GM19193 (cell line): Measurements from ENCODE around the gene PSMD11.

Source experiments
- POLR2A ChIP-seq: IDR thresholded peaks from 4 replicates; pipeline ENCODE4 v1.6.1; 2011; ENCODE audit not compliant: insufficient read depth, insufficient read length; ENCODE audit errors: extremely low read depth

Gene PSMD11

GRCh38 chr17:32444301-32445073, at the start of gene PSMD11:
Gene PSMD11 (plus strand): TSS chr17:32444510. CDS start chr17:32444524, 14 bp downstream.
- peak; percentile 74 for TF ChIP-seq POLR2A

GRCh38 chr17:32396343-32396742, 48.0 kb upstream of the PSMD11 start:
- TF ChIP-seq POLR2A: no peak

GRCh38 chr17:32398946-32399345, 45.4 kb upstream of the PSMD11 start:
- TF ChIP-seq POLR2A: no peak

- no peak for TF ChIP-seq POLR2A
Observed at GRCh38 chr17:32426894-32427293, 17.4 kb upstream of the PSMD11 start.

- no peak for TF ChIP-seq POLR2A
Observed at GRCh38 chr17:32429598-32429997, 14.7 kb upstream of the PSMD11 start.

GRCh38 chr17:32440722-32441121, 3.6 kb upstream of the PSMD11 start:
- TF ChIP-seq POLR2A: no peak

GRCh38 chr17:32441886-32442285, 2.4 kb upstream of the PSMD11 start:
- no peak for TF ChIP-seq POLR2A

GRCh38 chr17:32443827-32444300, 446 bp upstream of the PSMD11 start:
- no peak for TF ChIP-seq POLR2A

- no peak for TF ChIP-seq POLR2A
Observed at GRCh38 chr17:32445074-32445415, 735 bp downstream of the PSMD11 start.

GRCh38 chr17:32445497-32445896, 1.2 kb downstream of the PSMD11 start:
- TF ChIP-seq POLR2A: no peak

GRCh38 chr17:32445971-32446370, 1.7 kb downstream of the PSMD11 start:
- no peak for TF ChIP-seq POLR2A

GRCh38 chr17:32446949-32447348, 2.6 kb downstream of the PSMD11 start:
- TF ChIP-seq POLR2A: no peak

GRCh38 chr17:32449963-32450362, 5.7 kb downstream of the PSMD11 start:
- TF ChIP-seq POLR2A: no peak

GRCh38 chr17:32451879-32452278, 7.6 kb downstream of the PSMD11 start:
- no peak for TF ChIP-seq POLR2A

GRCh38 chr17:32452281-32452680, 8.0 kb downstream of the PSMD11 start:
- no peak for TF ChIP-seq POLR2A

- no peak for TF ChIP-seq POLR2A
Observed at GRCh38 chr17:32453370-32453769, 9.1 kb downstream of the PSMD11 start.

GRCh38 chr17:32458371-32458770, 14.1 kb downstream of the PSMD11 start:
- no peak for TF ChIP-seq POLR2A
